A549 treated with ZK216348 at 1 μM for 4 hours (cell line): ENCODE measurements around the gene CFAP126. TPM values are rescaled to one million over a fixed set of nuclear protein-coding genes. Genes with fewer than 3 reads are reported as not detected.

ENCODE experiments used
- total RNA-seq: library from RNA; stranded (reverse); fragments of 200-300 nt; extraction: Qiagen RNA extraction; gene quantifications from 5 replicates; pipeline ENCODE4 v1.2.3, GENCODE V29; 2022; ENCODE audit warnings: low read depth

CFAP126 gene
- 0.33 to 0.60 TPM (median 0.49 TPM) in 3 of 5 replicates, not detected in the others for total RNA-seq

DNA sequence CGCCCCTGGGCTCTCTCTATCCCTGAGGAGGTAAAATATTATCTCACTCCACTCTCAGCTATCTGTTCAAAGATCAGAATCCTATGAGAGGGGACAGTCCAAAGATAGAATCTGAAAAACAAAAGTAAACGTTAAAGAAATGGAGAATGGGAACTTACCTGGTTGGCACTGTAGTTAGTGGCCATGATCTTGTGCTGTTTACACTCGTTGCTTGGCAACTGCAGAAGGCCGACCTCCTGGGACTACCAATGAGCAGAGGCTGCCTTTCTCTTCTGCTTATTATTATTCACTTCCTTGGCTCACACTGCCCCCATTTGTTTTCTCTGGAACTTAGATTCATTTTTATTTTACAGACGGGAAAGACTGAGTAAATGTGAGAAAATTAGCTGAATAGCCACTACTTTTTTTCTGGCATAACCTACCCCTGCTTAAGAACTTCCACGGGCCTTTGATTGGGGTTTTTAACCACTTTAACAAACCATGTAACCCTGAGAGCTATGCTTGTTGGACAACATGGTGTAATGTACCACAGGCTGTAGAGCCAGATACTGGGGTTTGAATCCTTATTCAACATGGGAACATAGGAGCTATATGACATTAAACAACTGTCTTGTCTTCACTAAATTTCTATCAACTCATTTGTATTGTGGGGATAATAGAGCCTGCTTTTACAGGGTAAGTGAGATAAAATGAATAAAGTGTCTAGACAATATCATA lies at the start of gene CFAP126:
Gene CFAP126 (minus strand): TSS at position 193 of the 717 bp plus-strand sequence. CDS start 8 bp downstream, at position 185.

Other genes with a start within 250 kb of the CFAP126 start
- 106 to 128 TPM (median 117 TPM) in 5 replicates for gene PFDN2, start 249.8 kb downstream of the CFAP126 start, total RNA-seq
- 23.3 to 38.9 TPM (median 30.2 TPM) in 5 replicates for gene NIT1, start 249.8 kb downstream of the CFAP126 start, total RNA-seq
- gene DEDD, start 235.2 kb downstream of the CFAP126 start, total RNA-seq = 24.5 to 35.9 TPM (median 32.3 TPM) in 5 replicates
- gene UFC1, start 213.9 kb downstream of the CFAP126 start, total RNA-seq = 85.4 to 154 TPM (median 93.0 TPM) in 5 replicates
- gene USP21, start 208.4 kb downstream of the CFAP126 start, total RNA-seq = 15.0 to 24.1 TPM (median 20.5 TPM) in 5 replicates
- 10.7 to 19.4 TPM (median 16.6 TPM) in 5 replicates for gene PPOX, start 201.4 kb downstream of the CFAP126 start, total RNA-seq
- gene B4GALT3, start 190.4 kb downstream of the CFAP126 start, total RNA-seq = 18.3 to 28.9 TPM (median 25.6 TPM) in 5 replicates
- 0.02 TPM in 1 of 5 replicates, not detected in the others for gene ADAMTS4, start 168.8 kb downstream of the CFAP126 start, total RNA-seq
- 79.0 to 87.4 TPM (median 84.3 TPM) in 5 replicates for gene NDUFS2, start 165.5 kb downstream of the CFAP126 start, total RNA-seq
- gene FCER1G, start 152.6 kb downstream of the CFAP126 start, total RNA-seq = 0.70 TPM in 1 of 5 replicates, not detected in the others
- gene APOA2, start 144.2 kb downstream of the CFAP126 start, total RNA-seq = not detected in 5 replicates
- gene TOMM40L, start 141.8 kb downstream of the CFAP126 start, total RNA-seq = 9.5 to 12.8 TPM (median 11.3 TPM) in 5 replicates
- not detected in 5 replicates for gene NR1I3, start 129.7 kb downstream of the CFAP126 start, total RNA-seq
- gene PCP4L1, start 109.1 kb downstream of the CFAP126 start, total RNA-seq = 0.11 TPM in 1 of 5 replicates, not detected in the others
- 0.21 to 0.57 TPM (median 0.45 TPM) in 4 of 5 replicates, not detected in the other for gene MPZ, start 57.9 kb downstream of the CFAP126 start, total RNA-seq
- gene SDHC, start 53.5 kb downstream of the CFAP126 start, total RNA-seq = 236 to 252 TPM (median 244 TPM) in 5 replicates
- gene FCGR2A, start 137.6 kb upstream of the CFAP126 start, total RNA-seq = not detected in 5 replicates
- gene HSPA6, start 156.7 kb upstream of the CFAP126 start, total RNA-seq = 1.1 to 10.4 TPM (median 2.8 TPM) in 5 replicates
- not detected in 5 replicates for gene FCGR3A, start 181.9 kb upstream of the CFAP126 start, total RNA-seq